GM19240 (cell line): Measurements from ENCODE around the gene DNMT3L.
"Not testable (repeated sequence)": the region's sequence is repeated elsewhere in the genome, so short reads cannot be mapped to it uniquely, and the experiment has no call there.

ENCODE experiments used
- DNase-seq: peaks from one replicate; pipeline ENCODE4 v3.0.0; 2011; ENCODE audit warnings: low spot score; ENCODE audit not compliant: insufficient read length

Gene DNMT3L

DNA sequence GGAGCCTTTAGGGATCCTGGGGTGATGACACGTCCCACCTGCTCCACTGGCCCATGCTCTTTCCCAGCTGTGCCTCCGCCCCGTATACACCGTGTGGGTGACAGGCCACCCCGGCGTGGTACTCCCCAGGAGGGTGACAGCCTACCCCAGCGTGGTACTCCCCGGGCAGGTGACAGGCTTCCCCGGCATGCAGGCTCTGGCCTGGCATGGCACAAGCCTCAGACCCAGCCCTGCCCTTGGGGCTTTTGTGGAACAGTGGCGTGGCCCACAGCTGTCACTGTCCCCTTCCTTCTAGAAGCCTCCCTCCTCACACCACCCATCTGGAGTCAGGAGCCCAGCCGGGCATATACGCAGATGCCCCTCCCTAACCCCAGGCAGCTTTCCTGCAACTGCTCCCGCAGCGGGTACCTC lies 33.5 kb upstream of the DNMT3L start:
- DNase-seq = no peak

DNA sequence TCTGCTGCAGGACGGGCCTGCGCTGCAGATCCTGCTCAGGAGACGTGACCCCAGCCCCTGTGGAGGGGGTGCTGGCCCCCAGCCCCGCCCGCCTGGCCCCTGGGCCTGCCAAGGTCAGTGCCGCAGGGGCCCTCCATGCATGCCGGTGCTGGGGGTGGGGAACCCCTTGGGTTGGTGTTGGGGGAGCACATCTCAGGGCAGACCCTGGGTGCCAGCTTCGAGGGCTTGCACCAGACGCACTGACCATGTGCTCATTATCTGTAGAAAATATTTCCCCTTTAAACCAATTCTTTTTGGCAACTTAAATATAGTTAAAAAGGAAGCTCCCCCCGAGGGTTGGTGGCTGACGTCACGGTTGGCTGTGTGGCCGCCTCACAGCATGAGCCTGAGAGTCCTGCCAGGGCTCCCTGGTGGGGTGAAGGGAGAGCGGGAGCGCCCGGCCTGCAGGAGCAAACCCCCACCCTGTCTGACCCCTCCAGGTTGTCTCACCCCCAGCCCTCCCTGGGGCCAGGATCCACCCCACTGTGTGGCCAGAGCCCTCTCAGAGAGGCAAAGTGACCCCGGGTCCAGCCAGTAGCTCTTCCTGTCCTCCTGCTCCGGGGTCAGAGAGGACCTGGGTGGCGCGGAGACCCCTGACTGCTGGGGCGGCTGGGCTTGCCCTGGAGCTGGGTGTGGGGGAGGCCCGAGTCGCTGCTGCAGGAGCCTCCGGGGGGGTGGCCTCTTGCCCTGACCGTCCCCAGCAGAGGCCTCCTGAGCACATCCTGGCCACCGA lies 32.9 kb upstream of the DNMT3L start:
- DNase-seq = no peak

DNA sequence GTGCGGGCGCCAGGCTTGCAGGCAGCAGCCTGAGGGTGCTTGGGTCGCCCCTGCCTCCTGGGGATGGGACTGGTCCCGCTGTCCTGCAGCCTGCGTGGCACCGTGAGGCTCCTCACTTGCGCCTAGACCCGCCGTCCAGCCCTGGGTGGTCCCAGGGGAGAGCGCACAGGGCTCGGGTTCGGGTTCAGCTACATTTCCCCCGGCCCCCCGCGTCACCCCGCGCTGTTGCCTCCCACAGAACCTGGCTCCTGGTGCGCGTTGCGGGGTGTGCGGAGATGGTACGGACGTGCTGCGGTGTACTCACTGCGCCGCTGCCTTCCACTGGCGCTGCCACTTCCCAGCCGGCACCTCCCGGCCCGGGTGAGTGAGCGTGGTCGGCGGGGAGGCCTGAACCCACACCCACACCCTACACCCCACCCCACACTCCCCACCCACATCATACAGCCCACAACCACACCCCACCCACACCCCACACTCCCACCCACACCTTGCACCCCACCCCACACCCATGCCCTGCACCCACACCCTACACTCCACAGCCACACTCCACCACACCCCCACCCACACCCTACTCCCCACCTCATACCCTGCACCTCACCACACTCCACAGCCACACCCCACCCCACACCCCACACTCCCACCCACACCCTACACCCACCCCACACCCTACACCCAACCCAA lies 32.0 kb upstream of the DNMT3L start:
- no peak for DNase-seq

DNA sequence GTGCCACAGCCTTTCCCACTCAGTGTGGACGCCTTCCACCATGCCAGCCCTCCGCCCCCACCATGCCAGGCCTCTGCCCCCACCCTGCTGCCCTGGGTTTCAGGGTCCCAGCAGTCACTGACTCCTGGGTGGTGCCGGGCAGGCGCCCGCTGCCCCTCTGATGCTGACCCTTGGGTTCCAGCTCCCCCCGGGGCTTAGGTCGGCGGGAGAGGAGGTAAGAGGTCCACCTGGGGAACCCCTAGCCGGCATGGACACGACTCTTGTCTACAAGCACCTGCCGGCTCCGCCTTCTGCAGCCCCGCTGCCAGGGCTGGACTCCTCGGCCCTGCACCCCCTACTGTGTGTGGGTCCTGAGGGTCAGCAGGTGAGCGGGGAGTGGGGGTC lies 31.1 kb upstream of the DNMT3L start:
- no peak for DNase-seq

DNA sequence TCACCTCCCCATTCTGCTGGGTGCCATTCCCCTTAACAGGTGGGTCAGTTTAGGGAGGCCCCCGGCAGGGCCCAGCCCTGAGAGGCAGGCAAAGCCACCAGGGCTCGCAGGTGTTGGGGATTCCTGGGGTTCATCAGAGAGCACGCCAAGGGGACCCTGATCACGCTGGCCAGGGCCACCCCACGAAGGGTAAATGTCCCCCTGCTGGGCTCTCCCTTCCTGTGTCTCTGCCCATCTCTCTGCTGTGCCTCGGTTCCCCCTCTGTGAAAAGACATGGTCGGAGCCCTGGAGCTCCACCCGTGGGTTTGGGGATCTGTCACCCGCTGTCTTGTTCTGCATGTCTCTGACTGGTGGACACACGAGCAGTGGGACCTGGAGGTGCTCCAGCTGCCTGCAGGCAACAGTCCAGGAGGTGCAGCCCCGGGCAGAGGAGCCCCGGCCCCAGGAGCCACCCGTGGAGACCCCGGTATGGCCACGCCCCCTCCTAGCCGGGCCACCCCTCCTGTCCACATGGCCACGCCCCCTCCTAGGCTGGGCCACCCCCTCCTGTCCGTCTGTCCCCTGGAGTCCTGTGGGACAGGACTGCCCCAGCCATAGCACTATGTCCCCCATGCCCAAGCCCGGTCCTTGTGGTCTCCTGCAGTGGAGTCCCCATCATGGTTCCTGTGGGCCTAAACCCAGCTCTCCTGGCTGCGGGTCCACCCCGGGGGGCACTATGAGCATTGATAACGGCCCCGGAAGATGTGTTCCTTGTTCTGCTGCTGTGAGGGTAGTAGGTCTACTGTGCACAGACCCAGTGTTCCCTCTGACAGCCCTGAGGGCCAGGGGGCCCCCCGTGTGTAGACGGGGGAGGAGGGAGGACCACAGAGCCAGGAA lies 30.5 kb upstream of the DNMT3L start:
- DNase-seq = no peak

DNA sequence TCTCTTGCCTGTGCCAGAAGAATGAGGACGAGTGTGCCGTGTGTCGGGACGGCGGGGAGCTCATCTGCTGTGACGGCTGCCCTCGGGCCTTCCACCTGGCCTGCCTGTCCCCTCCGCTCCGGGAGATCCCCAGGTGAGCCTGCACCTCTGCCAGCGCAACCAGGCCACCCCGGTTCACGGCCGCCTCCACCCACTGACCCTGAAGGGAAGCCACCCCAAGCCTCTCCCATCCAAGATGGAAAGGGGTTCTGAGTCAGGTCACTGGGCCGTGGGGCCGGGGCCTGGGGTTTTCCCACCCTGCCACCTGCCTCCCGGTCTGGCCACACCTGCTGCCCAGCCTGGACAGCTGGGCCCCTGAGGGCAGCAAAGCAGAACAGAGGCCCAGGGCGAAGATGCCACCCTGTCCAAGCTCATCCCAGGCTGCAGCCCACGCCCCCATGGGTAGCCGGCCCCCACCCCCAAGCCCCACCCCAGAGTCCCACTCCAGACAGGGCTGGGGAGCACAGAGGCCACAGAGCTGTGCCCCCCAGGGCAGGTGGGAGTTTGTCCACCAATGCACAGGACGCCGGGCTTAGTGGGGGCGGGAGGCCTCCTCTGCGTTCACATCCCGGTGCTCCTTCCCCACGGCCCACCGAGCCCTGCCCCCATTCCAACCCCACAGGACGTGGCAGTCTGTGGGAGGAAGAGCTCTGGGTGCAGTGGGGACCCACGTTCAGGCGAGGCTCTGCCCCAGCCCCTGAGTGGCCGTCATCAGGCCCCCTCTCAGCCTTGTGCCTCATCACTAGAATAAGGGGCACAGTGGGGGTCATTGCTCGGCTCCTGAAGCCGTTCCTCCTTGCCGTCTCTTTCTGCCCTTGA lies 29.6 kb upstream of the DNMT3L start:
- no peak for DNase-seq

DNA sequence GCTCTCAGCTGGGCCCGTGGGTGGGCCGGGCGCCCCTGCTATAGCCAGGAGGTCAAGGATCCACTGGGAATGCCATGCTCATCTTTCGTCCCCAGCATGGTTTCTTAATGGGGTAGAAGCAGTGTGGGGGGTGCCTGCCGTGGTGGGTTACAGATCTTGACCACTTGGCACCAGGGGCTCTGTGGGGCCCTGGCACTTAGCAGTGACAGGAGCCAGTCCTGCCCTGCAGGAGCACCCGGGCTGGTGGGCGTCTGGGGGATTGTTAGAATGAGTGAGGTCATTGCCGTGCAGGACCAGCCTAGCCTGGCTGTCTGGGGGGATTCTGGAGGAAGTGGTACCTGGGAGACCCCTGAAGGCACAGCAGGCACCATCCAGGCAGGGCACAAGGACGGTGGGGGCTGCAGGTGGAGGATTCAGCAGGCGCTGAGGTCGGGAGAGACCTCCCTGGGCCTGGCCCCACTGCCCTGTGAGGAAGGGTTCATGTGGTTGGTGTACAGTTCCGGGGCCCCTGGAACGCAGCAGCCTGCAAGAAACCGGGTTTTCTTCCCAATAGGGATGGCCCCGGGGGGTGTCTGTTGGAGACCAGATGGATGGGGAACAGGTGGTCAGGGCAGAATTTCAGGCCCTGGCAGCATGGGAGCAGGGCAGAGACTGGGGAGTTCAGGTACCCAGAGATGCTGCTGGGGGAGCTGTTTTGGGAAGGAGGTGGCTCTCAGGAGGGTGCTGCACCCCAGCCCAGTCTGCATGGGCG lies 28.8 kb upstream of the DNMT3L start:
- DNase-seq = no peak

DNA sequence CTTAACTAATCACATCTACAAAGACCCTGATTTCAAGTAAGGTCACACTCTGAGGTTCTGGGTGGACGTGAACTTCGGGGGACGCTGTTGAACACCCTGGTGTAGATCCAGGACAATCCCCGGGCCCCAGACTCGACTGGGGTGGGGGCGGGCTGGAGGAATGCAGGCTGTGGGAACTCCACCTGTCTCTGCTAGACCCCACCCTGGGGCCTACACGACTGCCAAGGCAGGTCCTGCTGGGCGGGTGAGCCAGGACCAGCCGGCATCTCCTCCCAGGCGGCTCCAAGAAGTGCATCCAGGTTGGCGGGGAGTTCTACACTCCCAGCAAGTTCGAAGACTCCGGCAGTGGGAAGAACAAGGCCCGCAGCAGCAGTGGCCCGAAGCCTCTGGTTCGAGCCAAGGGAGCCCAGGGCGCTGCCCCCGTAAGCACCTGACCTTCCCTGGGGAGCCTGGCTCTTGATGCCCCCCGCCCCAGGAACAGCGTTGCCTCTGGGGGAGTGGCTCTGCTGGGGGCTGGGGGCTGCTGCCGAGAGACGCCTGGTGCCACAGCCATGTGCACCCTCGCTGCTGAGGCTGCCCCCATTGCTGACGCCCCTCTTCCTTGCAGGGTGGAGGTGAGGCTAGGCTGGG lies 27.8 kb upstream of the DNMT3L start:
- no peak for DNase-seq

DNA sequence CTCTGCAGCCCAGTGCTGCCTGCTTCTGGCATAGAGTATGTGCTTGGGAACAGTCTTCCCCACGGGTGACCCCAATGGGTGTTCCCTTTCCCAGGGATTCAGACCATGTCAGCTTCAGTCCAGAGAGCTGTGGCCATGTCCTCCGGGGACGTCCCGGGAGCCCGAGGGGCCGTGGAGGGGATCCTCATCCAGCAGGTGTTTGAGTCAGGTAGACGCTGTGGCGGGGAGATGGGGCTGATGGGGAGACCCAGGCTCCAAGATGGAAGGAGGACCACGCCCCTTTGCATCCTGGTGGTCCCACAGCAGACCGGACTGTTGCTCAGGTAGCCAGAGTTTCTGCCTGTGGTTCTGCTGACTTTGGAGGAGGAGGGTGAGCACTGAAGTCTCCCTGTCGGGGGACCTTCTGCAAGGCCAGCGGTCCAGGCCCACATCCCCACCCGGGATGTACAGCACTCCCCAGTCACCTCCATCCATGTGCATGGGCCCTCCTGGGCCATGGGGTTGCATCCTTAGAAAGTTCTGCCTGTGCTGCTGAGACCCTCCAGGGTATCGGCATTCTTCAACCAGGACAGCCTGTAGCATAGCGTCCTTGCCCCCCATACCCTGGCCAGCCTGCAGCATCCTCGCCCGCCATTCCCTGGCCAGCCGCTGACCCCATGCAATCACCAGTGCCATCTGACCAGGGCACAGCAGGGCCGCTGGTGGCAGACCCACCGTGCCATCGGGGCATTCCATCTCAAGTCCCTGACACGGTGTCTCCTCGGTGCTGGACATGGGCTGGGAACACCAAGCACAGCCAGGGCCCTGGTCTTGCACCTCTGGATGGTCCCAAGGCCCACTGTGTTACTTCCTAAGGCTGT lies 26.8 kb upstream of the DNMT3L start:
- DNase-seq = no peak

DNA sequence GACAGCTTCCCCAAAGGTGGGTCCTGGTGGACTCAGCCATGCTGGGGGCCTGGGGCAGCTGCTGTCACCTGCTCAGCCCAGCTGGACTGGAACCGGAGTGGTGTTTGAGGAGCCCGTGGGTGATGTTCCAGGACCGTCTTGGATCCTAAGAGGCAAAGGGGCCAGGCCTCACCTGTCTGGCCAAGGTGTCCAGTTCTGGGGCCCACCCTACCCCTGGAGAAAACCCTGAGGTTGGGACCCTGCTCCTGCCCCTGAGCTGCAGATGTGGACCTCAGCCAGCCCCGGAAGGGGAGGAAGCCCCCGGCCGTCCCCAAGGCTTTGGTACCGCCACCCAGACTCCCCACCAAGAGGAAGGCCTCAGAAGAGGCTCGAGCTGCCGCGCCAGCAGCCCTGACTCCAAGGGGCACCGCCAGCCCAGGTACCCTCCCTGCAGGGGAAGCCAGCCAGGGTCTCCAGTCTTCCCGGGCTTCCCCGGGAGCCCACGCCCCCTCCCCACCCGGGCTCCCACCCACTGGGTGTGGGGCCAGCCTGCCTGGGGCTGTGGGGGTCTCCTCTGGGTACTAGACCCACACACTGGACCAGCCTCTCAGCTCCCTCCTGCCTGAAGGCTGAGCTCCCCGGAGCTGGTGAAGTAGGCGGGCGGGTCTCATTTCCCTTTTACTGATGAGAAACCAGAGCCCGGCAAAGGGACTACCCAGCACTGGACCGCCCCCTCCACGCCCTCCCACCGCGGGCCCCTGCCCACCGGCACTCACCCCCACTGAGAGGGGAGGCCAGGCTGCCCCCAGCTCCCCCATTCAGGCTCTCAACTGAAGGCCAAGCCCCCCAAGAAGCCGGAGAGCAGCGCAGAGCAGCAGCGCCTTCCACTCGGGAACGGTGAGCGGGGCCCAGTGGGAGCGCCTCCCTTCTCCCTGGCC lies 25.3 kb upstream of the DNMT3L start:
- DNase-seq = no peak

DNA sequence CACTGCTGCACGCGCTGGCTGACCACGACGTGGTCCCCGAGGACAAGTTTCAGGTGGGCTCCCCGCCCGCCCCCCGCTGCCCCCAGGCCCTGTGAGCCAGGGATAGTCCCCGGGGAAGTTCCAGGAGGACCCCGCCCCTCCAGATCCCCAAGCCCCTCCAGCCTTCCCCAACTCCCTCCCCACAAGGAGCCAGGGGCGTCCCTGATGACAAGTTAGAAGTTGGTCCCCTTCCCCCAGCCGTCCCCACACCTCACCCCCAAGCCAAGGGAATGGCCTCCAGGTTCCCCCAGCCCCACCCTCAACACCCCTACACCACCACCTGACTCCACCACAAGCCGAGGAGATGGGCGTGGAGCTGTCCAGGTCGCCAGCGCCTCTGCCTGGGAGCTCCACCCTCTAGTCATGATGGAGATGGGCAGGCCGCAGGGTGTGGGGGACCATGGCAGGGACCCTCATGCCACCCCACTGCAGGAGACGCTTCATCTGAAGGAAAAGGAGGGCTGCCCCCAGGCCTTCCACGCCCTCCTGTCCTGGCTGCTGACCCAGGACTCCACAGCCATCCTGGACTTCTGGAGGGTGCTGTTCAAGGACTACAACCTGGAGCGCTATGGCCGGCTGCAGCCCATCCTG lies 24.5 kb upstream of the DNMT3L start:
- DNase-seq = no peak

DNA sequence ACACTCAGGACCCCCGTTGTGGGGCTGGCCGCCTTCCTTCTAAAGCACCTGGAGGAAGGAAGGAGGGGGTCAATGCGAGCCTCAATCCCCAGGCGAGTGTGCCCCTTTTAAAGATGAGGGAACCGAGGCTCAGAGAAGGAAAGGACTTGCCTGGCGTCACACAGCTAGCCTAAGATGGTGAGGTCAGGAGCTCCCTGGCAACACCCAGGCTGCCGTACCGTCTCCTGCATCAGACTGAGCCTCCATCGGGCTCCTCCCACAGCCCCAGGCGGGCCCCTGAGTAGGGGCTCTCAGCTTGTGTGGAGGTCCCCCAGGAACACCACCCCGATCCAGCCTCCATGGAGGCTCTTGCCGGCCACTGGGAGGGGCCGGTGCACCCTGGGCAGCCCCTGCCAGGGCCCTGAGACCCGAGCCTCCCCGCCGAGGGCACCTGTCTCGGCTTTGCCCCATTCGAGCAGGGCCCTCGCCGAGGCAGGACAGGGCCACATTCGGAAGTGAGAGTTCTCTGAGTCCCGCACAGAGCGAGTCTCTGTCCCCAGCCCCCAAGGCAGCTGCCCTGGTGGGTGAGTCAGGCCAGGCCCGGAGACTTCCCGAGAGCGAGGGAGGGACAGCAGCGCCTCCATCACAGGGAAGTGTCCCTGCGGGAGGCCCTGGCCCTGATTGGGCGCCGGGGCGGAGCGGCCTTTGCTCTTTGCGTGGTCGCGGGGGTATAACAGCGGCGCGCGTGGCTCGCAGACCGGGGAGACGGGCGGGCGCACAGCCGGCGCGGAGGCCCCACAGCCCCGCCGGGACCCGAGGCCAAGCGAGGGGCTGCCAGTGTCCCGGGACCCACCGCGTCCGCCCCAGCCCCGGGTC lies 23.7 kb upstream of the DNMT3L start, which contains the start of gene AIRE:
AIRE (plus strand) TSS at position 739 of the 855 bp plus-strand sequence. CDS start 131 bp downstream, outside the sequence.
- DNase-seq = no peak

DNA sequence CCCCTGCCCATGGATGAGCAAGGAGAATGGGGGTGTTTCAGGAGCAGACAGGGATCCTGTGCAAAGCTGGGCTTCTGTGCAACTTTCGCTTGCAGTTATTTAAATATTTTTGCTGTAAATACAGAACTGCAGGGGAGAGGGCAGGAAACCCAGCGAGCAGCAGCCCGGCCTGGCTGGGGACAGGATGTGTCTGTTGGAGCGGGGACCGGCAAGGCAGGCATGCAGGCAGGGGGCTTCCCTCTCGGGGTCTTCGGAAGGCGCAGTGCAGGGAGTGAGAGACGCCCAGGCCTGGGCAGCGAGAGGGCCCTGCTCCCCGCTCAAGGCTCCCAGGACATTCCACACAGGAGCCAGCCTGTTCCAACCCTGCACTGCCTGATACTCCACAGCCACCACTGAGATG lies 22.3 kb upstream of the DNMT3L start:
- no peak for DNase-seq

DNA sequence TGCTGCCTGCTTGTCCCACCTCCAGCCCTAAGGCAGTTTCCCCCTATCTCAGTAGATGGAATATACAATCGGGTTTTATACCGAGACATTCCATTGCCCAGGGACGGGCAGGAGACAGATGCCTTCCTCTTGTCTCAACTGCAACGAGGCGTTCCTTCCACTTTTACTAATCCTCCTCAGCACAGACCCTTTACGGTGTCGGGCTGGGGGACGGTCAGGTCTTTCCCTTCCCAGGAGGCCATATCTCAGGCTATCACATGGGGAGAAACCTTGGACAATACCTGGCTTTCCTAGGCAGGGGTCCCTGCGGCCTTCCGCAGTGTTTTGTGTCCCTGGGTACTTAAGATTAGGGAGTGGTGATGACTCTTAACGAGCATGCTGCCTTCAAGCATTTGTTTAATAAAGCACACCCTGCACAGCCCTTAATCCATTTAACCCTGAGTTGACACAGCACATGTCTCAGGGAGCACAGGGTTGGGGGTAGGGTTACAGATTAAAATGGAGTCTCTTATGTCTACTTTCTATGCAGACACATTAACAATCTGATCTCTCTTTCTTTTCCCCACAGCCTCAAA lies 21.6 kb upstream of the DNMT3L start:
- DNase-seq = not testable (repeated sequence)

DNA sequence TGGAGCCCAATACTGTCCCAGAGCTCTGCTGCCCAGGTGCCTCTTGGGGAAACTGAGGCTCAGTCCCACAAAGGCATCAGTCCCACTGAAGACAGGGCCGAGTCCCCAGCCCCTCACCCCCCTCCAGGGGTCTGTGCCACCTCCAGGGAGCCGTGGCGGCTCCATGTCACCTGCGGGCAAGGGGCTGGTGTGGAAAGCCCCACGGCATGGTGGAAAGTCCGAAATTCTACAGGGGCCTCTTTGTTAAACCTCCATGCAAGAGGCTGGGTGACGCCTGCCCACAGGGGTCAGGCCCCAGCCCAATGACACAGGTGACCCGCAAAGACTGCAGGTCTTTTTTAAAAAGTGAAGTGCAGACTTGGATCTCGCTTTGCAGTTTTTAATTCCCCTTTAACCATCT lies 20.7 kb upstream of the DNMT3L start:
- DNase-seq = no peak

DNA sequence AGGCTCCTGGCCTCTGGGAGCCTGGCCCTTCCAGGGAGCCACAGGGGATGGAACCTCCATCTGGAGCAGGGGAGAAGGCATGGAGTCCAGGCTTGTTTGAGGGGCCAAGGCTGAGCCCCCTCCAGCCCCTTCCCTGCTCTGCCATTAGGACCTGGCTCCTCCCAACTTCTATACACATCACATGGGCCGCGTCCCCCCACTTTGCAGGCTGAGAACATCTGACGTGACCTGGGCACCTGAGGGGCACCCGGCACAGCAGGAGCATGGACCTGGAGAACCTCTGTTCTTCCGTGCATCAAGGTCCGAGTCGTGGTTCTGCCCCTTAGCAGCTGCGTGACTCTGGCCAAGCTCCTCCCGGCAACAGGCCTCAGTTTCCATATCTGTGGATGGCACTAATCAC lies 20.1 kb upstream of the DNMT3L start:
- DNase-seq = no peak
